ENCODE measurements around the gene STPG1. TPM values are rescaled to one million over a fixed set of nuclear protein-coding genes. Genes with fewer than 3 reads are reported as not detected.

STPG1 gene
- total and polyA plus RNA-seq, 2 donors (not counting 3 experiments of a cell fraction or from before 2014, with no cell fraction given): 6.3 to 10.2 TPM

GRCh38 chr1:24392604-24392946 lies 21.0 kb downstream of the STPG1 start:
- intact Hi-C loops (cut with micrococcal nuclease) (loop anchor here (1.0 to 5.0 kb wide), 3 partner anchors 23 to 435 kb away; partner anchors contain the start of genes NIPAL3 and PNRC2), dilution Hi-C loops (cut with MboI; ENCODE audit: extremely low pct_ligation_motif_present, low sequenced_read_pairs) (no loop called here)
- Histone ChIP-seq H3K9me3 (replicated peaks; ENCODE audit: control insufficient read depth, insufficient read depth, low read length) (no peaks in the 10 kb centered on the region), H3K27me3 (ENCODE audit: control insufficient read depth in 2 of 2, insufficient read depth in 2 of 2, low read length in 2 of 2) (no peaks in the 10 kb centered on the region), H3K4me2 (ENCODE audit: insufficient read depth, low read length) (no peak overlapping the region), H3K79me2 (ENCODE audit: control insufficient read depth, insufficient read depth, low read length) (no peaks in the 10 kb centered on the region), H3K4me1 (ENCODE audit: control insufficient read depth, extremely low read depth, insufficient read depth, low read length) (peaks cover 40% of the 10 kb centered on the region), H3K9me1 (replicated peaks; ENCODE audit: control insufficient read depth, extremely low read depth, insufficient read depth, low read length) (no peaks in the 10 kb centered on the region), H4K20me1 (replicated peaks; ENCODE audit: control insufficient read depth, extremely low read depth, insufficient read depth, low read length) (no peaks in the 10 kb centered on the region), H3K9ac (replicated peaks; ENCODE audit: extremely low read depth, insufficient read depth, low read length) (no peak overlapping the region), H2AFZ (ENCODE audit: low read depth, low read length) (no peak overlapping the region), H3K4me3 (replicated peaks in 1 of 3; ENCODE audit: insufficient read depth in 1 of 3, low read depth in 1 of 3, low read length in 3 of 3) (no peak overlapping the region), H3K27ac (ENCODE audit: insufficient read depth, low read depth, low read length) (no peak overlapping the region), H3K36me3 (ENCODE audit: control insufficient read depth in 2 of 2, extremely low read depth in 1 of 2, insufficient read depth in 2 of 2, low read length in 2 of 2) (no peaks in the 10 kb centered on the region)
- POLR2A ChIA-PET: interaction anchor here (0.6 to 1.9 kb wide), 3 partner anchors 23 to 191 kb away, joined by 6 read pairs; partner anchors contain the start of gene NIPAL3
- FAIRE-seq (no peak), DNase-seq (ENCODE audit: low read depth, low spot score) (no peak)
- peak in 1 of 2 donors; percentile 7 for TF ChIP-seq CTCF (IDR thresholded peaks at IDR 0.05; ENCODE audit: extremely low read depth in 1 of 2, insufficient read depth in 1 of 2, low read depth in 1 of 2, low read length in 2 of 2)
- TF ChIP-seq JUN (IDR thresholded peaks at IDR 0.05; ENCODE audit: borderline replicate concordance, insufficient read depth, insufficient read length, low read depth): no peak
- BruUV-seq (replicated peaks): no TSS peak
- CTCF ChIA-PET: interaction anchor here (0.6 to 6.7 kb wide), 43 partner anchors 8 to 773 kb away, joined by 3 to 736 read pairs (median 5); partner anchors contain the start of genes IFNLR1, MYOM3, NIPAL3 and STPG1

DNA sequence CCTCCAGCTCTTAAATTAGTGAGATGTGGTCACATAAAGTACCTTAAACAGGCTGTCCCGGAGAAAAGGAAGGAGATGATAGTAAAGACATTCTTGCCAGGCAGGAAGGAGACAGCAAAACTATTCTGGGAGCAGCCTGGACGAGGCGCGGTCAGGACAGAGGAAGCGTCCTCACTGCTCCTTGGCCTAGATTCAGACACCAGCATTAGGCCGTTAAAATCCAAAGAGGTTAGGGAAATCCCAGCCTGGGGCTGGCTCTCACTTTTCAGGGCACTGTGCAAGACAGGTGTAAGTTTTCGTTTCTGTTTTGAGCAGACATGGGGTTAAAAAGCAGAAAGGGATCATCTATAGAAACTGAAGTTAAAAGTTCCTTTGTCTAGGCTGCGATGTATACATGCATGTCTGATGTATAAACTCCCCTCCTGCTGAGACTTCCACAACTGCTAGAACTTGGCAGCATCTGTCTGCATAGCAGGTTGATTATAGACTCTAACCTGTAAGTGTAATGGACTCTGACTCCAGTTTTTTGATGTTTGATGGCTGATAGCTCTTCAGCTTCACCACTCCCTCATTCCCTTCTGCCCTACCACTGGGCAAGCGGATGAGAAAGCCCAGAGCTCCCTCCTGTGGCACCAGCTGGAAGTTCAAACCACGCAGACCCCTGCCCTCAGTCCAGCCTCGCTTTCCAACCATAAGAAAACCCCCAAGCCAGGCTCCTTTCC lies 21.5 kb downstream of the STPG1 start:
- Histone ChIP-seq H3K9me3 (replicated peaks; ENCODE audit: control insufficient read depth, insufficient read depth, low read length) (no peaks in the 10 kb centered on the region), H3K27me3 (ENCODE audit: control insufficient read depth in 2 of 2, insufficient read depth in 2 of 2, low read length in 2 of 2) (no peaks in the 10 kb centered on the region), H3K79me2 (ENCODE audit: control insufficient read depth, insufficient read depth, low read length) (no peaks in the 10 kb centered on the region), H3K27ac (ENCODE audit: insufficient read depth, low read depth, low read length) (peak overlapping the region; percentile 32), H4K20me1 (replicated peaks; ENCODE audit: control insufficient read depth, extremely low read depth, insufficient read depth, low read length) (no peaks in the 10 kb centered on the region), H3K36me3 (ENCODE audit: control insufficient read depth in 2 of 2, extremely low read depth in 1 of 2, insufficient read depth in 2 of 2, low read length in 2 of 2) (no peaks in the 10 kb centered on the region), H3K4me1 (ENCODE audit: control insufficient read depth, extremely low read depth, insufficient read depth, low read length) (peaks cover 40% of the 10 kb centered on the region), H2AFZ (ENCODE audit: low read depth, low read length) (peak overlapping the region; percentile 20), H3K4me3 (replicated peaks in 1 of 3; ENCODE audit: insufficient read depth in 1 of 3, low read depth in 1 of 3, low read length in 3 of 3) (peak overlapping the region in 1 of 3 experiments; percentile 32), H3K9me1 (replicated peaks; ENCODE audit: control insufficient read depth, extremely low read depth, insufficient read depth, low read length) (no peaks in the 10 kb centered on the region), H3K9ac (replicated peaks; ENCODE audit: extremely low read depth, insufficient read depth, low read length) (peak overlapping the region; percentile 66), H3K4me2 (ENCODE audit: insufficient read depth, low read length) (peak overlapping the region; percentile 78)
- TF ChIP-seq CTCF (IDR thresholded peaks at IDR 0.05; ENCODE audit: extremely low read depth in 1 of 2, insufficient read depth in 1 of 2, low read depth in 1 of 2, low read length in 2 of 2) (peak; percentile 91 to 92), EZH2 (IDR thresholded peaks at IDR 0.05; ENCODE audit: borderline replicate concordance, low read depth, low read length, severe bottlenecking) (no peak), MYC (IDR thresholded peaks at IDR 0.05; ENCODE audit: low read depth, low read length) (no peak), FOS (IDR thresholded peaks at IDR 0.05; ENCODE audit: borderline replicate concordance, insufficient read depth, low read length) (no peak), POLR2A (IDR thresholded peaks at IDR 0.05; ENCODE audit: low read depth, low read length) (no peak), JUN (IDR thresholded peaks at IDR 0.05; ENCODE audit: borderline replicate concordance, insufficient read depth, insufficient read length, low read depth) (no peak)
- TF ChIP-seq, protein P1, sequence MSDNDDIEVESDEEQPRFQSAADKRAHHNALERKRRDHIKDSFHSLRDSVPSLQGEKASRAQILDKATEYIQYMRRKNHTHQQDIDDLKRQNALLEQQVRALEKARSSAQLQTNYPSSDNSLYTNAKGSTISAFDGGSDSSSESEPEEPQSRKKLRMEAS (IDR thresholded peaks at IDR 0.05; ENCODE audit: insufficient read depth, insufficient read length): no peak
- peak; percentile 75 for DNase-seq (ENCODE audit: low read depth, low spot score)
- dilution Hi-C loops (cut with MboI; ENCODE audit: extremely low pct_ligation_motif_present, low sequenced_read_pairs) (no loop called here), intact Hi-C loops (cut with micrococcal nuclease) (loop anchor here (1.0 to 5.0 kb wide), 9 partner anchors 23 to 435 kb away; partner anchors contain the start of genes NIPAL3 and PNRC2)
- no TSS peak for BruUV-seq (replicated peaks)
- FAIRE-seq: peak; percentile 79
- ChIA-PET CTCF (interaction anchor here (0.6 to 6.7 kb wide), 51 partner anchors 8 to 773 kb away, joined by 3 to 736 read pairs (median 5); partner anchors contain the start of genes IFNLR1, MYOM3, NIPAL3 and STPG1), POLR2A (interaction anchor here (0.6 to 1.9 kb wide), 3 partner anchors 23 to 190 kb away, joined by 6 read pairs; partner anchors contain the start of gene NIPAL3)

All from endothelial cell of umbilical vein (primary cell).